IMR-90 (cell line): Measurements from ENCODE around the gene TFB2M. TPM values are rescaled to one million over a fixed set of nuclear protein-coding genes. Genes with fewer than 3 reads are reported as not detected.

Source experiments
- ATAC-seq: fragments of 200-7000 bp; cut with Tn5 transposase; 2 replicates; pipeline ENCODE4 v1.9.1; 2020; ENCODE audit warnings: low read depth, mild to moderate bottlenecking, moderate library complexity
- BruUV-seq: library from RNA; stranded (reverse); fragments of 400-500 nt; replicated peaks from 2 replicates; lab custom pipeline; 2021; lab: Mats Ljungman, UMichigan
- CTCF ChIA-PET: fragments of 300-600 bp; formaldehyde crosslinking; extraction: SDS; loops from one replicate; lab custom pipeline; 2021; ENCODE audit warnings: antibody characterized with exemption; lab: Yijun Ruan, JAX
- POLR2A ChIA-PET: fragments of 300-600 bp; sonication (Branson Sonifier 250); formaldehyde crosslinking; loops from one replicate; lab custom pipeline; 2022; ENCODE audit warnings: antibody characterized with exemption; ENCODE audit not compliant: unreplicated experiment; lab: Charles Lee
- DNase-seq: peaks from one replicate; pipeline ENCODE4 v3.0.0; 2013
- H2AFZ ChIP-seq: replicated peaks from 2 replicates; pipeline ENCODE3; 2013; ENCODE audit warnings: low read length, mild to moderate bottlenecking; ENCODE audit not compliant: poor library complexity
- H2AK5ac ChIP-seq: 2 replicates; pipeline ENCODE4 v1.6.1; 2013; ENCODE audit warnings: low read depth, low read length, inconsistent platforms
- H2AK9ac ChIP-seq: replicated peaks from 2 replicates; pipeline ENCODE3; 2013; ENCODE audit warnings: mild to moderate bottlenecking, low read depth, low read length, moderate library complexity; ENCODE audit not compliant: poor library complexity
- H2BK120ac ChIP-seq: 2 replicates; pipeline ENCODE4 v1.6.1; 2013; ENCODE audit warnings: low read depth, low read length, inconsistent platforms
- H2BK15ac ChIP-seq: 3 replicates; pipeline ENCODE4 v1.6.1; 2013; ENCODE audit warnings: low read depth, low read length, inconsistent platforms
- H2BK20ac ChIP-seq: 2 replicates; pipeline ENCODE4 v1.6.1; 2013; ENCODE audit warnings: low read depth, mild to moderate bottlenecking, inconsistent platforms, low read length, moderate library complexity
- H2BK5ac ChIP-seq: 2 replicates; pipeline ENCODE4 v1.6.1; 2013; ENCODE audit warnings: mild to moderate bottlenecking, low read depth, low read length, inconsistent platforms; ENCODE audit not compliant: poor library complexity, severe bottlenecking
- H3K14ac ChIP-seq: replicated peaks from 2 replicates; pipeline ENCODE4 v1.6.1; 2013; ENCODE audit warnings: low read depth, low read length, inconsistent platforms
- H3K18ac ChIP-seq: 2 replicates; pipeline ENCODE4 v1.6.1; 2013; ENCODE audit warnings: low read depth, low read length, control low read depth
- H3K23ac ChIP-seq: 2 replicates; pipeline ENCODE4 v1.6.1; 2013; ENCODE audit warnings: low read depth, low read length, inconsistent platforms
- H3K27ac ChIP-seq: 2 replicates; pipeline ENCODE4 v1.5.1; 2013; ENCODE audit warnings: mild to moderate bottlenecking, control low read depth, low read length; ENCODE audit not compliant: insufficient read depth
- H3K27me3 ChIP-seq: 2 replicates; pipeline ENCODE4 v1.6.1; 2013; ENCODE audit warnings: low read length; ENCODE audit not compliant: control insufficient read depth, insufficient read depth
- H3K36me3 ChIP-seq: 2 replicates; pipeline ENCODE4 v1.6.1; 2013; ENCODE audit warnings: low read length, mixed read lengths; ENCODE audit not compliant: control insufficient read depth, insufficient read depth
- H3K4ac ChIP-seq: 2 replicates; pipeline ENCODE4 v1.6.1; 2013; ENCODE audit warnings: low read depth, low read length, inconsistent platforms
- H3K4me1 ChIP-seq: 2 replicates; pipeline ENCODE4 v1.6.1; 2013; ENCODE audit warnings: low read length, mixed read lengths; ENCODE audit not compliant: control insufficient read depth, insufficient read depth
- H3K4me2 ChIP-seq: 2 replicates; pipeline ENCODE4 v1.6.1; 2013; ENCODE audit warnings: low read depth, mild to moderate bottlenecking, control low read depth, low read length, moderate library complexity
- H3K4me3 ChIP-seq: 2 replicates; pipeline ENCODE4 v1.5.1; 2013; ENCODE audit warnings: low read depth, mild to moderate bottlenecking, control low read depth, low read length, moderate library complexity; ENCODE audit not compliant: insufficient read depth
- H3K56ac ChIP-seq: 2 replicates; pipeline ENCODE4 v1.6.1; 2013; ENCODE audit warnings: low read length, inconsistent platforms; ENCODE audit not compliant: insufficient read depth; ENCODE audit errors: extremely low read depth
- H3K79me1 ChIP-seq, 2 experiments: 2 replicates each; pipeline ENCODE4 v1.6.1; 2013; ENCODE audit warnings: low read length in 2 of 2, inconsistent platforms in 1 of 2, low read depth in 1 of 2
- H3K9ac ChIP-seq: 2 replicates; pipeline ENCODE4 v1.6.1; 2013; ENCODE audit warnings: low read depth, low read length, control low read depth
- H3K9me1 ChIP-seq: 2 replicates; pipeline ENCODE4 v1.6.1; 2013; ENCODE audit warnings: low read length, inconsistent platforms; ENCODE audit not compliant: insufficient read depth
- H3K9me3 ChIP-seq: 2 replicates; pipeline ENCODE4 v1.6.1; 2013; ENCODE audit warnings: low read length; ENCODE audit not compliant: control insufficient read depth, insufficient read depth
- H4K20me1 ChIP-seq: 2 replicates; pipeline ENCODE4 v1.6.1; 2013; ENCODE audit warnings: low read length, inconsistent platforms; ENCODE audit not compliant: insufficient read depth
- H4K5ac ChIP-seq: 2 replicates; pipeline ENCODE4 v1.6.1; 2013; ENCODE audit warnings: mild to moderate bottlenecking, low read depth, low read length, control low read depth
- H4K8ac ChIP-seq, 2 experiments: 2 replicates each; pipeline ENCODE4 v1.6.1; 2013; ENCODE audit warnings: low read depth in 2 of 2, low read length in 2 of 2, control low read depth in 1 of 2, inconsistent platforms in 1 of 2
- H4K91ac ChIP-seq: 2 replicates; pipeline ENCODE4 v1.6.1; 2013; ENCODE audit warnings: low read depth, low read length, inconsistent platforms; ENCODE audit not compliant: insufficient read depth
- BHLHE40 ChIP-seq: fragments of 150-350 bp; IDR thresholded peaks from 2 replicates; pipeline ENCODE4 v1.6.1; 2016; ENCODE audit warnings: mild to moderate bottlenecking, low read depth, low read length
- CHD1 ChIP-seq: IDR thresholded peaks from 2 replicates; pipeline ENCODE4 v1.6.1; 2012; ENCODE audit warnings: low read depth, low read length, improper control_type of control experiment
- FOS ChIP-seq: fragments of 150-350 bp; IDR thresholded peaks from 2 replicates; pipeline ENCODE4 v1.6.1; 2016; ENCODE audit warnings: low read depth, low read length
- MAFK ChIP-seq: IDR thresholded peaks from 2 replicates; pipeline ENCODE4 v1.6.1; 2012; ENCODE audit warnings: low read depth, low read length, improper control_type of control experiment
- MAZ ChIP-seq: IDR thresholded peaks from 2 replicates; pipeline ENCODE4 v1.6.1; 2012; ENCODE audit warnings: low read depth, mild to moderate bottlenecking, low read length, improper control_type of control experiment, moderate library complexity, borderline replicate concordance
- NFE2L2 ChIP-seq: fragments of 150-350 bp; IDR thresholded peaks from 2 replicates; pipeline ENCODE4 v1.6.1; 2016; ENCODE audit warnings: low read depth, mild to moderate bottlenecking, low read length
- RAD21 ChIP-seq: IDR thresholded peaks from 2 replicates; pipeline ENCODE4 v1.6.1; 2012; ENCODE audit warnings: low read length, improper control_type of control experiment
- RCOR1 ChIP-seq: IDR thresholded peaks from 2 replicates; pipeline ENCODE4 v1.6.1; 2012; ENCODE audit warnings: mild to moderate bottlenecking, low read length, improper control_type of control experiment; ENCODE audit not compliant: insufficient replicate concordance
- RFX5 ChIP-seq: IDR thresholded peaks from 2 replicates; pipeline ENCODE4 v1.8.0; 2012; ENCODE audit warnings: low read depth, mild to moderate bottlenecking, low read length, moderate library complexity
- WGBS, 2 experiments: methylation state at CpG; one replicate each; pipeline versions ENCODE4 v1.1.5 to v1.1.7; 2013; ENCODE audit warnings: missing lambda C conversion rate in 2 of 2; ENCODE audit not compliant: insufficient read length in 1 of 2; ENCODE audit errors: extremely low coverage in 2 of 2; 5-methylcytosine and 5-hydroxymethylcytosine counted together
- dilution Hi-C: fragments of 300-500 bp; cut with HindIII; formaldehyde crosslinking; loops from one replicate; pipeline ENCODE4 v1.14.3; 2018; ENCODE audit warnings: low sequenced_read_pairs; ENCODE audit not compliant: unreplicated experiment
- in situ Hi-C: fragments of 300-500 bp; cut with MboI; formaldehyde crosslinking; loops from 3 replicates; pipeline ENCODE4 v1.14.3; 2019; ENCODE audit warnings: low sequenced_read_pairs, inconsistent platforms, mixed read lengths
- intact Hi-C: fragments of 100-400 bp; cut with micrococcal nuclease; formaldehyde crosslinking; loops from 2 replicates; pipeline ENCODE4 v1.10.0; 2022
- polyA plus RNA-seq, 3 experiments: library from polyadenylated mRNA; depleted of rRNA; stranded (reverse); fragments of >200 nt; gene quantifications; 2 replicates each; pipeline ENCODE4 v1.2.3, GENCODE V29; 2012; ENCODE audit warnings: low replicate concordance in 1 of 3
- total RNA-seq: library from RNA; depleted of rRNA; stranded (reverse); fragments of >200 nt; gene quantifications from 2 replicates; pipeline ENCODE4 v1.2.3, GENCODE V29; 2012
- TF ChIP-seq, protein P1 (sequence below): conservative IDR thresholded peaks from 2 replicates; pipeline ENCODE4 v1.5.1; 2012; ENCODE audit warnings: mild to moderate bottlenecking, low read depth, low read length, improper control_type of control experiment
- TF ChIP-seq, protein P2 (sequence below): fragments of 150-350 bp; IDR thresholded peaks from 2 replicates; pipeline ENCODE4 v1.6.1; 2016; ENCODE audit warnings: low read depth, mild to moderate bottlenecking, low read length, moderate library complexity, borderline replicate concordance

TFB2M gene
- total and polyA plus RNA-seq, 2 of the 4 experiments (the other 2 are of a cell fraction): 13.3 to 15.7 TPM

DNA sequence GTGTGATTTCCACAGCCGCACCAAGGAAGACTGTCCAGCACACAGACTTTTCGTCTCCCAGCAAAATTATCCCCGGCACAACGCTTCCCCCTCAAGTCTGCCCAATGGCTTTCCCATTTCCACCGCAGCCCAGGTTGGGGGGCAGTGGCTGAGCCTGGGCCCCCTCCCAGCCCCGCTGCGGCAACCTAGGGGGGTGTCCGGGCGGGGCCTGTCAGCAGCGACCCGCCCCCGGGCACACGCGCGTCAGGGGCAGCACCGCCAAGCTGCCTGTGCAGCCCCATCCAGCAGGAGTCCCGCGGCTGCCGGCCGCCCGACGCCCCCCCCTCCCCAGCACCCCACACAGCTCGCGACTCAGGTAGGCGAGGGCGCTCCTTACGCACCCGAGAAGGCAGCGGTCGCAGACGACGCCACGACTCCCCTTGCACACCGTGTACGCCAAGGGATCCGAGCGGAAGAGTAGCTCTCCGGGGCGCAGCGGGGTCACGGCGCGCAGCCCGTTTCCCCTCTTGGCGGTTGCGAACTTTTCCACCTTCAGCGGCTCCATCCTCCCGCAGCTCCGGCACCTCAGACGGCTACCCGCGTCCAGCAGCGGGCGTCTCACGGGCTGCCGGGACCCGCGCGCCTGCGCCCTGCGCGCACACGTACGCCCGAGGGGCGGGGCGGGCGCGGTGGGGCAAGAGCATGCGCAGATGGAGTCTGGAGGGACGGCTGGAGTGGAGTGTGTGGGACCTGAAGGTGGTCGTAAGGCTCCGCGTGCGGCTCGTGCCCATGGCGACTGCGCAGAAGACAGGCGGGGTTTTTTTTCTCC lies 59.2 kb downstream of the TFB2M start, which contains the start of gene SMYD3 (continued):
- TF ChIP-seq, protein P1, sequence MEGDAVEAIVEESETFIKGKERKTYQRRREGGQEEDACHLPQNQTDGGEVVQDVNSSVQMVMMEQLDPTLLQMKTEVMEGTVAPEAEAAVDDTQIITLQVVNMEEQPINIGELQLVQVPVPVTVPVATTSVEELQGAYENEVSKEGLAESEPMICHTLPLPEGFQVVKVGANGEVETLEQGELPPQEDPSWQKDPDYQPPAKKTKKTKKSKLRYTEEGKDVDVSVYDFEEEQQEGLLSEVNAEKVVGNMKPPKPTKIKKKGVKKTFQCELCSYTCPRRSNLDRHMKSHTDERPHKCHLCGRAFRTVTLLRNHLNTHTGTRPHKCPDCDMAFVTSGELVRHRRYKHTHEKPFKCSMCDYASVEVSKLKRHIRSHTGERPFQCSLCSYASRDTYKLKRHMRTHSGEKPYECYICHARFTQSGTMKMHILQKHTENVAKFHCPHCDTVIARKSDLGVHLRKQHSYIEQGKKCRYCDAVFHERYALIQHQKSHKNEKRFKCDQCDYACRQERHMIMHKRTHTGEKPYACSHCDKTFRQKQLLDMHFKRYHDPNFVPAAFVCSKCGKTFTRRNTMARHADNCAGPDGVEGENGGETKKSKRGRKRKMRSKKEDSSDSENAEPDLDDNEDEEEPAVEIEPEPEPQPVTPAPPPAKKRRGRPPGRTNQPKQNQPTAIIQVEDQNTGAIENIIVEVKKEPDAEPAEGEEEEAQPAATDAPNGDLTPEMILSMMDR: peak; percentile 21; the same call in 1 of the 2 replicates

DNA sequence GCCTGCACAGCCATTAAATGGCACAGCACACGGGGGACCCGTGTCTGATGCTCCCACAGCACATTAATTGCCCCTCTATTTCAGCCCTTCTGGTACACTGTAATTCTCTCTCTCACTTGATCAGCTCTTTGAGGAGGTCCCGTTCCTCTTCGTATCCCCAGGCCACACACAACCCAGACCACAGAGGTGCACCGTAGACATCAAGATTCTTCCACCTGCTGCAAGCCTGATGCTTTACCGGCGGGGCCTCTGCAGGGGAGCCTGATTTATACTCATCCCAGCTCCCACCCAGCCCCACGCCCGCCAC lies 59.7 kb downstream of the TFB2M start:
- no TSS peak for BruUV-seq
- TF ChIP-seq, protein P2, sequence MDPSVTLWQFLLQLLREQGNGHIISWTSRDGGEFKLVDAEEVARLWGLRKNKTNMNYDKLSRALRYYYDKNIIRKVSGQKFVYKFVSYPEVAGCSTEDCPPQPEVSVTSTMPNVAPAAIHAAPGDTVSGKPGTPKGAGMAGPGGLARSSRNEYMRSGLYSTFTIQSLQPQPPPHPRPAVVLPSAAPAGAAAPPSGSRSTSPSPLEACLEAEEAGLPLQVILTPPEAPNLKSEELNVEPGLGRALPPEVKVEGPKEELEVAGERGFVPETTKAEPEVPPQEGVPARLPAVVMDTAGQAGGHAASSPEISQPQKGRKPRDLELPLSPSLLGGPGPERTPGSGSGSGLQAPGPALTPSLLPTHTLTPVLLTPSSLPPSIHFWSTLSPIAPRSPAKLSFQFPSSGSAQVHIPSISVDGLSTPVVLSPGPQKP: no peak
- TF ChIP-seq RCOR1 (no peak), NFE2L2 (no peak), BHLHE40 (no peak), RAD21 (no peak), MAZ (no peak), FOS (no peak), MAFK (no peak), CHD1 (no peak), RFX5 (no peak)

More for the DNA sequence above, 59.7 kb downstream of the TFB2M start:
- Histone ChIP-seq H3K4me1 (peaks cover 8% of the 10 kb centered on the region), H3K4me3 (peak overlapping the region; percentile 98), H3K56ac (no peak overlapping the region), H3K27ac (no peak overlapping the region; the same call in 1 of the 2 replicates), H3K9me3 (no peaks in the 10 kb centered on the region), H2BK15ac (no peak overlapping the region), H2AK5ac (no peak overlapping the region; the same call in 1 of the 2 replicates), H3K27me3 (no peaks in the 10 kb centered on the region), H2AK9ac (peak overlapping the region; percentile 84), H3K36me3 (no peaks in the 10 kb centered on the region), H4K8ac (no peak overlapping the region), H3K4me2 (peak overlapping the region; percentile 85), H2BK120ac (no peak overlapping the region), H3K4ac (no peak overlapping the region; the same call in 1 of the 2 replicates), H2AFZ (peak overlapping the region; percentile 98), H4K91ac (no peak overlapping the region), H3K9ac (peak overlapping the region; percentile 43), H3K18ac (no peak overlapping the region), H2BK5ac (no peak overlapping the region), H3K14ac (peak overlapping the region; percentile 79), H3K23ac (peak overlapping the region; percentile 81; the same call in 1 of the 2 replicates), H4K5ac (no peak overlapping the region), H3K9me1 (peaks cover 9% of the 10 kb centered on the region; the same call in 1 of the 2 replicates), H3K79me1 (peaks cover 33 to 42% of the 10 kb centered on the region in 2 experiments), H2BK20ac (no peak overlapping the region), H4K20me1 (peaks cover 7% of the 10 kb centered on the region; the same call in 1 of the 2 replicates)
- DNase-seq (no peak), ATAC-seq (no peak; the same call in 1 of the 2 replicates)
- WGBS, 2 experiments: no CpG with 5 or more reads among the region's 9 CpGs
- CTCF ChIA-PET: no interaction called here
- in situ Hi-C loops (no loop called here), dilution Hi-C loops (no loop called here), intact Hi-C loops (loop anchor here (5.0 kb wide), 1 partner anchor 126 kb away; no protein-coding TSS in a partner anchor)
- POLR2A ChIA-PET: no interaction called here
